Right ventricle myocardium inferior (tissue), 1 donor: ENCODE measurements around the gene CCT7. TPM values are rescaled to one million over a fixed set of nuclear protein-coding genes. Genes with fewer than 3 reads are reported as not detected.
A peak's percentile ranks its signal among the peaks of the same experiment; 100 is the strongest.

Experiments
- ATAC-seq: fragments of 200-7000 bp; cut with Tn5 transposase; one replicate; pipeline ENCODE4 v1.9.1; 2020; ENCODE audit warnings: mild to moderate bottlenecking, moderate library complexity
- DNase-seq: peaks from one replicate; pipeline ENCODE4 v3.0.0; 2021; ENCODE audit errors: missing footprints
- intact Hi-C: fragments of 100-400 bp; cut with DNase I; formaldehyde crosslinking; loops from one replicate; pipeline ENCODE4 v1.11.0; 2022
- total RNA-seq: library from RNA; stranded (reverse); fragmentation: NEBNext Ultra II Directional; extraction: Animal tissue kit (Norgen Biotek cat#: 25700); gene quantifications from one replicate; pipeline ENCODE4 v1.2.1, GENCODE V29; 2021
- donor health status: DM: no; HTN: yes; CAD: no; lungs with severe emphysema.

Gene CCT7
- total RNA-seq, 1 donor from 2014 or later = 212 TPM

- intact Hi-C loops = no loop called here
- ATAC-seq = no peak
- no peak for DNase-seq
Observed at GRCh38 chr2:73218298-73218697, 15.8 kb upstream of the CCT7 start.

GRCh38 chr2:73223821-73224220, 10.3 kb upstream of the CCT7 start:
- intact Hi-C loops = no loop called here
- DNase-seq (no peak), ATAC-seq (no peak)

- ATAC-seq (peak; percentile 27), DNase-seq (no peak)
- intact Hi-C loops = no loop called here
Observed at GRCh38 chr2:73225513-73226360, 8.4 kb upstream of the CCT7 start.

GRCh38 chr2:73227086-73227485, 7.0 kb upstream of the CCT7 start:
- intact Hi-C loops = no loop called here
- ATAC-seq = no peak
- no peak for DNase-seq

GRCh38 chr2:73228631-73229030, 5.5 kb upstream of the CCT7 start:
- ATAC-seq (no peak), DNase-seq (no peak)
- intact Hi-C loops = no loop called here

- ATAC-seq (no peak), DNase-seq (no peak)
- intact Hi-C loops = no loop called here
Observed at GRCh38 chr2:73232403-73233153, 1.5 kb upstream of the CCT7 start.

DNA sequence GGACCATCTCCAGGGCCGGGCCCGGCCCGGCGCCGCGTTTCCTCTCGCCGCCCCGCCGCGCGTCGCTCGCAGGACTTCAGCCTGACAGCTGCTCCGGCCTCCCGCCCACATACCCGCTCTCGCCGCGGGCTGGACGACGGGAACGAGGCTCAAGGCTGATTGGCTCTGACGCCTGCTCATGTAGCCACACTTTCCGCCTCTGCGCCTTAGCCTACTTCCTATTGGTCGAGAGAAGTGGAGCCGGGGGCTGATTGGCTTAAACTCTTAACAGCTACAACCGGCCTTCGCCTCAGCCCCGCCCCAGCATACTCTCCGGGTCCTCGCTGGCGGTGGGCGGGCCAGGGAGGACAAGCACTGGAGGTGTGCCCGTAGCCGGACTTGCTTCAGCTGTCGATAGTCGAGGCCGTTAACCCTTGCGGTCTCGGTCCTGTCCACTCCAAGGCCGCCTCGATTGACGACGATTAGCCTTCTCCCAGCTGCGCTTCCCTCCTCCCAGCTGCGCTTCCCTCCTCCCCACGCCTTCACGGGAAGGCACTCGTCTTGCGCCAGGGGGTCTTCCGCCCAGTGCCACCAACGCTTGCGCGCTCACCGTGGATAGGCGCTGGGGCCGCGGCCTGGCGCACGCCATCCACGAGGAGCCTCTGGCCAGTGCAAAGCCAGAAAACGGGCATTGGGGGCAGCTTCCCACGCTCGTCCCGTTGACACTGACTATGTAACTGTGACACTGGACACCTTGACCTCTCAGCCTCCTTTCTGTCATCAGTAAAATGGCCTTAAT, 765 bp upstream of the CCT7 start, which contains the start of gene PRADC1:
Gene PRADC1 (minus strand): TSS at position 86 of the 778 bp plus-strand sequence. CDS start 79 bp downstream, at position 7.
- ATAC-seq (peak; percentile 96), DNase-seq (peak; percentile 99)
- intact Hi-C loops = no loop called here

GRCh38 chr2:73235315-73236028, 1.4 kb downstream of the CCT7 start:
- no peak for ATAC-seq
- intact Hi-C loops = no loop called here
- DNase-seq = no peak

DNA sequence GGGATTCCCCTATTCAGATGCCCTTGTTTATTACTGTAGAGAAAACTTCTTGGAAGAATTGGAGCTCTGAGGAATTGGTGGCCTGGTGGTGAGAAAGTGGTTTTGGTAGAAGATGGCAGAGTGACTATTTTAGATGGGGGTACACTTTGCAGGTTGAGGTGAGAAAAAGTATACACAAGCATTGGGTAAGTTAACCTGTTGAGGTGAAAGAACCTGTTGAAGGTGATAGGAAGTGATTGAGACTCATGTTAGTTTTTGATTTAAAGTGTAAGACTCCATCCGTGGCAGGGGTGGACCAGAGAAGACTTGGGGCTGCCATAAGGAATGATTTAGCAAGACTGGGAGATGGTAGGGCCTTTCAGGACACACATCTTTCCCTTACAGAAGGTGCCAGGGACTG, 3.1 kb downstream of the CCT7 start:
- DNase-seq (no peak), ATAC-seq (no peak)
- intact Hi-C loops = no loop called here

GRCh38 chr2:73238149-73238548, 4.0 kb downstream of the CCT7 start:
- DNase-seq (no peak), ATAC-seq (no peak)
- intact Hi-C loops = no loop called here

DNA sequence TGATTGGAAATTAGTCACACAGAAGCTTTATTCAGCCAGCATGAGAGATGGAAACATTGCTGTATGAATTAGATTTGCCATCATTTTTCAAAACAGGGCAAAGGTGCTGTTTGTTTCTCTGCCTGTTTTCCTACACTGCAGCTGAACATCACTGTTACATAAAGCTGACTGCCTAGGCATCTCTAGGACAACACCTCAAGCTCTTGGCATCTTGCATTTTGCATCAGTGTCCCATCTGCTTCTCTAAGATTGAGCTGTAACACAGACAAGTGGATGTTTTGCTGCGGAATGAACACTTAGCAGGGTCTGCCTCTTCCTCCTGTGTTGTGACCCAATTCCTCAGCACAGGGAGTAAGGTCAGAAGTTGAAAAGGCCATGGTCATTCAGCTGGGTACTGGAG, 4.9 kb downstream of the CCT7 start:
- ATAC-seq (no peak), DNase-seq (no peak)
- intact Hi-C loops = no loop called here

DNA sequence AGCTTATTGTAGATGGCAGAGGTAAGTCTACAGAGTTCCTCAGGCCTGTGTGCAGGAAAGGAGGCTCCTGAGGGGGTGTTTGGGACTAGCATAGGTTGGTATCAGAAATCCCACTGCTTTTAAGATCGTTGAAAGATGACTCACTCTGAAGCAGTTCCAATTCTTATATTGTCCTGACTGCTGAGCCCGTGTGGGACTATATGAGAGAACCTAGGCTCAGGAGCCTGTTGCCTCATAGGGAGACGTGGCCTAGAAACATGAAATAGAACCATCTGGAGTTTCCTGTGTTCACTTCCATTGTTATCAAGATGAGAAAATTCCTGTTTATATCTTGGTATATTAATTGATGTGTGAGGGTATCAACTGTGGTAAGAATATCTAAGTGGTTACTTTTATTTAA, 5.7 kb downstream of the CCT7 start:
- intact Hi-C loops = no loop called here
- no peak for ATAC-seq
- DNase-seq = no peak

- DNase-seq = no peak
- intact Hi-C loops = no loop called here
- ATAC-seq = peak; percentile 43
Observed at GRCh38 chr2:73243884-73244570, 9.9 kb downstream of the CCT7 start.

GRCh38 chr2:73244580-73244979, 10.5 kb downstream of the CCT7 start:
- intact Hi-C loops = no loop called here
- no peak for DNase-seq
- ATAC-seq = no peak

DNA sequence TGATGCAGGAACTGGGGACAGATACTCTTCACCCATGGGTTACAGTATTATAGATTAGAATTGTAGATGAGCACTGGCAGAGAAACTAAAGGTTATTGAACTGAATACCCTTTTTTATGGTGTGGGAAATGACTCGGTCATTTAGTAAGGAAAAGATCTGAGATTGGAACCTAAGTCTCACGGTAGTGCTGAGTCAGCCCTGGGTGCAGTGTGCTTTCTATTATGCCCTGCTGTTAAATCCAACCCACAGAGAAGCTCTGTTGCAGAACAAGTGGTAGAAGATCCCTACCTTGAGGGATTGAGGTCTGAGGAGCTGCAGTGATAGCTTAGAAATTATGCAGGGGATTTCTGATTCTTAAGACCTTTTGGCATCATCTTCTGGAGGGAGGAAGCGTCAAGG, 12.7 kb downstream of the CCT7 start:
- ATAC-seq = no peak
- no peak for DNase-seq
- intact Hi-C loops = no loop called here

DNA sequence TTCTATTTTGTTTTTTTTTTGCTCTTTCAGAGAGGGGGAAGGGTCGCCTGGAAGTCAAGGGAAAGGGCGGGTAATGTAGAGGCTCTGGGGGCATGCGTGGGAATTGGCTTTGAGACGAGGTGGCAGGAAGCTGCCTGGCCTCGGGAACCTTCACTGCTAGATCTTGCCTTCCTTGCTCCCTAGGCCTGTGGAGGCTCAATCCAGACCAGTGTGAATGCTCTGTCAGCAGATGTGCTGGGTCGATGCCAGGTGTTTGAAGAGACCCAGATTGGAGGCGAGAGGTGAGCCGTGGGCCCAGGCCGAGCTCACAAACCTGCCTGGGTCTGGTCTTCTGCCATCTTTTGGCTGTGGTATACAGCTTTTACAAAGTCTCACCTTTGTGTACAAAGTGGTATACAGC, 15.5 kb downstream of the CCT7 start:
- intact Hi-C loops = no loop called here
- DNase-seq (no peak), ATAC-seq (no peak)

DNA sequence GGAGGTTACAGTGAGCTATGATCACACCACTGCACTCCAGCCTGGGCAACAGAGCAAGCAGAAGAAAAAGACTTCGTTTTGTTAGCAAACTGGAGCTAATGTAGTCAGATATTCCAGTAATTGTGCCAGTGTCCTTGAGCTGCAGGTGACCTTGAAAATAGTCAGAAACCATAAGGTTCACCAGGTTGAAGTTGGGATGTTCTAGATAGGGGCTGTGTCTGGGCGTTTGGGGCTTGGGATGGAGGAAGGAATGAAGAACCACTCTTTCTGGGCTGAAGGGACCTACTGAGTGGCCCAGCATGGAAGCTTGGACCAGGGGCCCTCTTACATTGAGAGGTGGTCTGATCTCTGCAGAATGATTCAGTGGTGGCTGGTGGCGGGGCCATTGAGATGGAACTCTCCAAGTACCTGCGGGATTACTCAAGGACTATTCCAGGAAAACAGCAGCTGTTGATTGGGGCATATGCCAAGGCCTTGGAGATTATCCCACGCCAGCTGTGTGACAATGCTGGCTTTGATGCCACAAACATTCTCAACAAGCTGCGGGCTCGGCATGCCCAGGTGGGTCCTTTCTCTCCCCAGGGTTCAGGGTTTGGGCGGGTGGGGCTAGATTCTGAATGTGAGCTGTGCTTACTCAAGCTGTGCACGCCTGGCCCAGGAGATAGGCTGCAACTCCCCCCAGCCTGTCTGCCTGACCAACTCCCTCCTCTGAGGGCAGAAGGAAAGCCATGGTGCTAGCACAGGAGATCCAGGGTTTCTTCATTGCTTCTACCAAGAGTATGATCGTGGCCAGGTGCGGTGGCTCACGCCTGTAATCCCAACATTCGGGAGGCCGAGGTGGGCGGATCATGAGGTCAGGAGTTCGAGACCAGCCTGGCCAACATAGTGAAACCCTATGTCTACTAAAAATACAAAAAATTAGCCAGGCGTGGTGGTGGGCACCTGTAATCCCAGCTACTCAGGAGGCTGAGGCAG, 17.1 kb downstream of the CCT7 start:
- DNase-seq (no peak), ATAC-seq (no peak)
- intact Hi-C loops = no loop called here
